Measurements from ENCODE around the gene CNEP1R1. TPM values are rescaled to one million over a fixed set of nuclear protein-coding genes. Genes with fewer than 3 reads are reported as not detected.
A peak's percentile ranks its signal among the peaks of the same experiment; 100 is the strongest.

CNEP1R1 gene, protein sequence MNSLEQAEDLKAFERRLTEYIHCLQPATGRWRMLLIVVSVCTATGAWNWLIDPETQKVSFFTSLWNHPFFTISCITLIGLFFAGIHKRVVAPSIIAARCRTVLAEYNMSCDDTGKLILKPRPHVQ
- 13.4 TPM for polyA plus RNA-seq

- peak within 1 kb of the TSS; percentile 58 to 95 (median 64) for H3K27ac Mint-ChIP-seq
- peaks cover 16 to 20% (median 19%) of the 10 kb centered on the region in 3 donors for H3K4me1 Mint-ChIP-seq
- peak within 1 kb of the TSS; percentile 83 to 99 (median 92) for H3K4me3 Mint-ChIP-seq
These were observed at the start of gene CNEP1R1 for GRCh38 chr16:50024684-50025536. Gene CNEP1R1, plus strand, starts transcription at chr16:50025225. Its CDS starts 91 bp downstream, at chr16:50025316.

GRCh38 chr16:49977427-49977826, 47.6 kb upstream of the CNEP1R1 start:
- Mint-ChIP-seq H3K36me3 (no peaks in the 10 kb centered on the region), H3K4me3 (no peak overlapping the region), H3K9me3 (peaks cover 0 to 8% (median 5%) of the 10 kb centered on the region in 3 donors), H3K27ac (peak overlapping the region in 1 of 3 donors; percentile 59), H3K27me3 (peaks cover 1% of the 10 kb centered on the region), H3K4me1 (no peaks in the 10 kb centered on the region)

More at GRCh38 chr16:50024684-50025536, at the start of gene CNEP1R1:
- Mint-ChIP-seq H3K9me3 (no peaks in the 10 kb centered on the region), H3K36me3 (no peaks in the 10 kb centered on the region), H3K27me3 (no peaks in the 10 kb centered on the region)

DNA sequence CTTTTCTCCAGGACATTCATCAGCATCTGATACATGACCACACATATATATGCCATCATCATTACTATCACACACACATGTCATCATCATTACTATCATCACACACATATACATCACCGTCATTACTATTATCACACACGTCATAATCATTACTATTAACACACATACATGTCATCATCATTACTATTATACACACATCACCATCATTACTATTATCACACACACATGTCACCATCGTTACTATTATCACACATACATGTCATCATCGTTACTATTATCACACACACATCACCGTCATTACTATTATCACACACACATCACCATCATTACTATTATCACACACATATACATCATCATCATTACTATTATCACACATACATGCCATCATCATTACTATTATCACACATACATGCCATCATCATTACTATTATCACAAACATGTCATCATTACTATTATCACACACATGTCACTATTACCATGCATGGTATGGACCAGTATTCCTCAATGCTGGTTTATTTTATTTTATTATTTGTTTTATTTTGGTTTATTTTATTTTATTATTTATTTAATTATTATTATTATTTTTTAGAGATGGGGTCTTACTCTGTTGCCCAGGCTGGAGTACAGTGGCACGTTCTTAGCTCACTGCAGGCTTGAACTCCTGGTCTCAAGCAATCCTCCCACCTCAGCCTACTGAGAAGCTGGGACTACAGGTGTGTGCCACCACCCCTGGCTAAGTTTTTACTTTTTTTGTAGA, 46.3 kb upstream of the CNEP1R1 start:
- Mint-ChIP-seq H3K27ac (no peak overlapping the region), H3K4me3 (no peak overlapping the region), H3K9me3 (peaks cover 0 to 8% (median 5%) of the 10 kb centered on the region in 3 donors), H3K36me3 (no peaks in the 10 kb centered on the region), H3K4me1 (no peaks in the 10 kb centered on the region), H3K27me3 (peaks cover 1% of the 10 kb centered on the region)

- Mint-ChIP-seq H3K36me3 (no peaks in the 10 kb centered on the region), H3K4me1 (no peaks in the 10 kb centered on the region), H3K9me3 (peaks cover 0 to 6% (median 5%) of the 10 kb centered on the region in 3 donors), H3K27me3 (no peaks in the 10 kb centered on the region), H3K27ac (no peak overlapping the region), H3K4me3 (no peak overlapping the region)
These were observed 44.9 kb upstream of the CNEP1R1 start for GRCh38 chr16:49980166-49980565.

GRCh38 chr16:49986351-49987124, 38.5 kb upstream of the CNEP1R1 start:
- Mint-ChIP-seq H3K4me3 (no peak overlapping the region), H3K36me3 (no peaks in the 10 kb centered on the region), H3K27me3 (peaks cover 3% of the 10 kb centered on the region), H3K4me1 (no peaks in the 10 kb centered on the region), H3K27ac (no peak overlapping the region), H3K9me3 (peaks cover 0 to 2% (median 0%) of the 10 kb centered on the region in 3 donors)

DNA sequence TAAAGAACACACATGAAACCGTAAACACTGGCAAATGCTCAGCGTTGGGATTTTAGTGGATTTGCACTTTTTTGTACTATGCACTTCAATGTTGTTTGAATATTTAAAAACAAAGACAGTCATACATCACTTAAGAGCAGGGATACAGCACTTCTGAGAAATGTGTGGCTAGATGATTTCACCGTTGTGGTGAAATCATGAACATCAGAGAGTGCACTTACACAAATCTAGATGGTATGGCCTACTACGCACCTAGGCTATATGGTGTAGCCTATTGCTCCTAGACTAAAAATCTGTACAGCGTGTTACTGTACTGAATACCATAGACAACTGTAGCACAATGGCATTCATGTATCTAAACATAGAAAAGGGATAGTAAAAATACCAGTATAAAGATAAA, 37.6 kb upstream of the CNEP1R1 start:
- peaks cover 3% of the 10 kb centered on the region for H3K27me3 Mint-ChIP-seq
- no peak overlapping the region for H3K4me3 Mint-ChIP-seq
- no peaks in the 10 kb centered on the region for H3K4me1 Mint-ChIP-seq
- peaks cover 0 to 2% (median 0%) of the 10 kb centered on the region in 3 donors for H3K9me3 Mint-ChIP-seq
- no peaks in the 10 kb centered on the region for H3K36me3 Mint-ChIP-seq
- H3K27ac Mint-ChIP-seq, result no peak overlapping the region

DNA sequence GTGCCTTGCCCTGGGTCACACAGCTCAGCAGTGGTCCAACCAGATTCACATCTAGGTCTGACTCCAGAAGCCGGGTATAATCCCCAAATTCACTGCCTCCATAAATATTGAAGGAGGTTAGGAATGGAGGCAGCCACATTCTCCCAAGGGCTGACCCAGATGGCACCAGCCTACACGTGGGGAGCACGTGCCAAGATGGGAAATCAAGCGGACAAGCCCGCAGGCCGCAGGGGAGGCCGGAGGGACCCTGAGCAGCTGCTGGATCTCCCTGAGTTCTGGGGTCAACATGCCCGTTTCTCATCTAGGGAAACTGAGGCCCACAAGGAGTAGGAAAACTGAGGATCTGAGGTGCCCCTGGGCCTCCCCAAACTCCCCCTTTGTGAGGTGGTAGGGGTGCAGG, 32.2 kb upstream of the CNEP1R1 start:
- H3K4me3 Mint-ChIP-seq, result no peak overlapping the region
- H3K27ac Mint-ChIP-seq, result no peak overlapping the region
- peaks cover 0 to 2% (median 0%) of the 10 kb centered on the region in 3 donors for H3K9me3 Mint-ChIP-seq
- H3K36me3 Mint-ChIP-seq, result no peaks in the 10 kb centered on the region
- peaks cover 7% of the 10 kb centered on the region for H3K27me3 Mint-ChIP-seq
- no peaks in the 10 kb centered on the region for H3K4me1 Mint-ChIP-seq

DNA sequence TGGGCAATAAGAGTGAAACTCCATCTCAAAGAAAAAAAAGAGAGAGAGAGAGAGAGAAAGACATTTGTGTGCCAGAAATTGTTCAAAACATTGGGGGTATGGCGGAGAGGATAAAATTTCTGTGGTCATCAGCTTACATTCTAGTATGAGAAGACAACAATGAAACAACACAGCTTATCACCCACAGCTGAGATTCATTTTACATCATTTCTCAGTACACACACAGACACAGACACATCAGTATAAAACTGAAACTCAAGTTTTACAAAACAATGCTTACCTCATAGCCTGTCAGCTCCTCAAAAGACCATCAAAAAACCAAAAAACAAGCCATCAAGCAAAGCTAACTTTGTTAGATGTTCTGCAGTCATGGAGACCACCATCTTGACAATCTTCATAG, 31.4 kb upstream of the CNEP1R1 start:
- Mint-ChIP-seq H3K9me3 (peaks cover 0 to 2% (median 0%) of the 10 kb centered on the region in 3 donors), H3K4me1 (peaks cover 0 to 1% (median 0%) of the 10 kb centered on the region in 3 donors), H3K36me3 (no peaks in the 10 kb centered on the region), H3K27me3 (peaks cover 7% of the 10 kb centered on the region), H3K27ac (no peak overlapping the region), H3K4me3 (no peak overlapping the region)

DNA sequence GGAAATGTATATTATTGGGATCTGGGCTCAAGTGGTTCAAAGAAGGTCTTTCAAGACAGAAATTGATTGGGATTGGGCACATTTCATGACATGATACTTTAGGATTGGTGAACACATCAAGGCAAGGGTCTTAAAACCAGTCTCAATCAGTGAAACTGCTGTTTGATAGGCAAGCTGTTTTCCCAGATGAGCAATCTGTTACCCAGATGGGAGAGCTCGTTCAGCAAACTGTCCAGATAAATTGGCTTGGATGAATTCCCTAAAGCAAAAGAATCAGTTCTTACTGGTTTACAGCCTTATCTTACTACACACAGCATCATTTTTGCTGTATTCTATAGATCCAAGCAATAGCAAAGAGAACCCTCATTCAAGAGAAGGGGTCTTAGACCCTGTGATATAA, 31.0 kb upstream of the CNEP1R1 start:
- no peak overlapping the region for H3K4me3 Mint-ChIP-seq
- peaks cover 0 to 2% (median 0%) of the 10 kb centered on the region in 3 donors for H3K9me3 Mint-ChIP-seq
- peaks cover 7% of the 10 kb centered on the region for H3K27me3 Mint-ChIP-seq
- no peak overlapping the region for H3K27ac Mint-ChIP-seq
- H3K4me1 Mint-ChIP-seq, result peaks cover 0 to 1% (median 0%) of the 10 kb centered on the region in 3 donors
- H3K36me3 Mint-ChIP-seq, result no peaks in the 10 kb centered on the region

- no peaks in the 10 kb centered on the region for H3K36me3 Mint-ChIP-seq
- peaks cover 11% of the 10 kb centered on the region for H3K27me3 Mint-ChIP-seq
- H3K9me3 Mint-ChIP-seq, result peaks cover 0 to 4% (median 0%) of the 10 kb centered on the region in 3 donors
- peaks cover 0 to 1% (median 0%) of the 10 kb centered on the region in 3 donors for H3K4me1 Mint-ChIP-seq
- no peak overlapping the region for H3K4me3 Mint-ChIP-seq
- H3K27ac Mint-ChIP-seq, result peak overlapping the region in 1 of 3 donors; percentile 78
These were observed 29.3 kb upstream of the CNEP1R1 start for GRCh38 chr16:49995720-49996119.

- Mint-ChIP-seq H3K9me3 (peaks cover 0 to 9% (median 0%) of the 10 kb centered on the region in 3 donors), H3K4me1 (peaks cover 0 to 1% (median 0%) of the 10 kb centered on the region in 3 donors), H3K27ac (no peak overlapping the region)
These were observed 27.2 kb upstream of the CNEP1R1 start for GRCh38 chr16:49997721-49998251.

DNA sequence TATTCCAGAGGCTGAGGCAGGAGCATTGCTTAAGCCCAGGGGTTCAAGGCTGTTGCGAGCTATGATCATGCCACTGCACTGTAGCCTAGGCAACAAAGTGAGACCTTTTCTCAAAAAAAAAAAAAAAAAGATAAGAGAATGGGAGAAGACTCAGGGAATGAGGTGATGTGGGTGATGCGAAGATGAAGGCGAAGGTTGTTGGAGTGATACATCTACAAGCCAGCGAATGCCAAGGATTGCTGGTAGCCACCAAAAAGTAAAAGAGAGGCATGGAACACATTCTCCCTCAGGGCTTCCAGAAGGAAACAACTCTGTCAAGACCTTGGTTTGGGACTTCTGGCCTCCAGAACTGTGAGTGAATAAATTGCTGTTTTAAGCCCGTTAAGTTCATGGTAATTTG, 26.0 kb upstream of the CNEP1R1 start:
- H3K27me3 Mint-ChIP-seq, result peaks cover 13% of the 10 kb centered on the region
- no peak overlapping the region for H3K4me3 Mint-ChIP-seq
- H3K4me1 Mint-ChIP-seq, result peaks cover 0 to 1% (median 0%) of the 10 kb centered on the region in 3 donors
- H3K9me3 Mint-ChIP-seq, result peaks cover 0 to 9% (median 2%) of the 10 kb centered on the region in 3 donors
- no peaks in the 10 kb centered on the region for H3K36me3 Mint-ChIP-seq
- H3K27ac Mint-ChIP-seq, result peak overlapping the region in 1 of 3 donors; percentile 15

More at GRCh38 chr16:49997721-49998251, 27.2 kb upstream of the CNEP1R1 start:
- Mint-ChIP-seq H3K27me3 (peaks cover 13% of the 10 kb centered on the region), H3K36me3 (no peaks in the 10 kb centered on the region), H3K4me3 (no peak overlapping the region)

DNA sequence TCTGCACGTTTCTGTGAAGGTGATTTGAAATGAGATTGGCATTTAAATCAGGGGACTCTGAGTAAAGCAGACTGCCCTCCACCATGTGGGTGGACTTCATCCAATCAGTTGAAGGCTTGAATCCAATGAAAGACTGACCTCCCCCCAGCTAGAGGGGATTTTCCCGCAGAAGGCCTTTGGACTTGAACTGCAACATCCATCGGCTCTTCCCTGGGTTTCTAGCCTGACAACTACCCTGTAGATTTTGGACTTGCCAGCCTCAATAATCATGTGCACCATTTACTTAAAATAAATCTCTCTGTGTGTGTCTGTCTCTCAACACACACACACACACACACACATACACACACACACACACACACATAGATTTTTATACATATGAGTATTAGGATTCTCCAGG, 23.9 kb upstream of the CNEP1R1 start:
- Mint-ChIP-seq H3K9me3 (peaks cover 0 to 9% (median 4%) of the 10 kb centered on the region in 3 donors), H3K27ac (no peak overlapping the region), H3K36me3 (peaks cover 2% of the 10 kb centered on the region), H3K4me1 (peaks cover 0 to 1% (median 0%) of the 10 kb centered on the region in 3 donors), H3K27me3 (peaks cover 10% of the 10 kb centered on the region), H3K4me3 (no peak overlapping the region)

GRCh38 chr16:50002190-50002589, 22.8 kb upstream of the CNEP1R1 start:
- Mint-ChIP-seq H3K36me3 (peaks cover 4% of the 10 kb centered on the region), H3K4me1 (peaks cover 0 to 1% (median 0%) of the 10 kb centered on the region in 3 donors), H3K27me3 (peaks cover 10% of the 10 kb centered on the region), H3K9me3 (peaks cover 0 to 13% (median 4%) of the 10 kb centered on the region in 3 donors), H3K4me3 (no peak overlapping the region), H3K27ac (no peak overlapping the region)
